Panc1 (cell line): ENCODE measurements around the gene THSD8. TPM values are rescaled to one million over a fixed set of nuclear protein-coding genes. Genes with fewer than 3 reads are reported as not detected.

Experiments
- ATAC-seq: fragments of 200-7000 bp; cut with Tn5 transposase; 2 replicates; pipeline ENCODE4 v1.9.1; 2020; ENCODE audit warnings: mild to moderate bottlenecking, moderate library complexity
- BruUV-seq: library from RNA; stranded (reverse); fragments of 400-500 nt; replicated peaks from 2 replicates; lab custom pipeline; 2021; lab: Mats Ljungman, UMichigan
- CTCF ChIA-PET: fragments of 300-600 bp; sonication (Branson Sonifier 250); formaldehyde crosslinking; loops from one replicate; lab custom pipeline; 2022; ENCODE audit warnings: antibody characterized with exemption; lab: Charles Lee
- POLR2A ChIA-PET: fragments of 300-600 bp; sonication (Branson Sonifier 250); formaldehyde crosslinking; loops from one replicate; lab custom pipeline; 2022; ENCODE audit warnings: antibody characterized with exemption; lab: Charles Lee
- DNase-seq: peaks from one replicate; pipeline ENCODE4 v3.0.0-alpha.2; 2010; ENCODE audit warnings: low read depth, low spot score
- H3K27ac ChIP-seq: 2 replicates; pipeline ENCODE4 v1.5.1; 2011; ENCODE audit warnings: mild to moderate bottlenecking, low read length, inconsistent platforms
- H3K27me3 ChIP-seq: fragments of 200-500 bp; sonication (Bioruptor generic); 2 replicates; pipeline ENCODE4 v1.6.0; 2014; ENCODE audit warnings: low read length, inconsistent platforms; ENCODE audit not compliant: control insufficient read depth, insufficient read depth
- H3K36me3 ChIP-seq: fragments of 200-500 bp; sonication (Bioruptor generic); 2 replicates; pipeline ENCODE4 v1.5.1; 2014; ENCODE audit warnings: inconsistent platforms, mild to moderate bottlenecking, low read length, moderate library complexity; ENCODE audit not compliant: control insufficient read depth, insufficient read depth
- H3K4me1 ChIP-seq: 2 replicates; pipeline ENCODE4 v1.5.1; 2011; ENCODE audit warnings: inconsistent platforms, mild to moderate bottlenecking, low read length, moderate library complexity; ENCODE audit not compliant: control insufficient read depth, insufficient read depth
- H3K4me3 ChIP-seq, 2 experiments: 2 replicates each; pipeline ENCODE4 v1.5.1; 2011 to 2012; ENCODE audit warnings: low read depth in 2 of 2, low read length in 2 of 2, mild to moderate bottlenecking in 2 of 2, inconsistent platforms in 1 of 2, moderate library complexity in 1 of 2
- H3K9me3 ChIP-seq: fragments of 200-500 bp; sonication (Bioruptor generic); 2 replicates; pipeline ENCODE4 v1.5.1; 2014; ENCODE audit warnings: low read depth, mild to moderate bottlenecking, inconsistent platforms, low read length, moderate library complexity; ENCODE audit not compliant: control insufficient read depth, insufficient read depth
- CTCF ChIP-seq: fragments of 450-650 bp; IDR thresholded peaks from 2 replicates; pipeline ENCODE4 v1.5.1; 2017; ENCODE audit warnings: mild to moderate bottlenecking
- POLR2AphosphoS5 ChIP-seq: IDR thresholded peaks from 2 replicates; pipeline ENCODE4 v1.6.1; 2012; ENCODE audit warnings: mild to moderate bottlenecking, low read depth, low read length, moderate library complexity
- REST ChIP-seq, 2 experiments: IDR thresholded peaks; 2 replicates each; pipeline ENCODE4 v1.6.1; 2011 to 2012; ENCODE audit warnings: low read depth in 2 of 2, control low read depth in 1 of 2, low read length in 1 of 2, mild to moderate bottlenecking in 1 of 2, moderate library complexity in 1 of 2; ENCODE audit not compliant: insufficient read depth in 1 of 2
- SIN3A ChIP-seq: IDR thresholded peaks from 2 replicates; pipeline ENCODE4 v1.6.1; 2012; ENCODE audit warnings: low read depth, mild to moderate bottlenecking, low read length, moderate library complexity, borderline replicate concordance; ENCODE audit not compliant: insufficient read depth
- TCF7L2 ChIP-seq: IDR thresholded peaks from 2 replicates; pipeline ENCODE4 v1.6.1; 2011; ENCODE audit warnings: mild to moderate bottlenecking, low read depth, low read length, inconsistent platforms
- in situ Hi-C: cut with HindIII; loops from 2 replicates; pipeline ENCODE4 v1.10.0; 2016; ENCODE audit warnings: low sequenced_read_pairs, low pct_unique_long_range_greater_than_20kb
- intact Hi-C: fragments of 100-400 bp; cut with micrococcal nuclease; formaldehyde crosslinking; loops from one replicate; pipeline ENCODE4 v1.10.0; 2022; ENCODE audit not compliant: unreplicated experiment
- total RNA-seq: library from RNA; stranded (reverse); gene quantifications from one replicate; pipeline ENCODE4 v1.2.1, GENCODE V29; 2021; ENCODE audit not compliant: unreplicated experiment

THSD8 gene
- total RNA-seq, 1 experiment from 2014 or later = 24.8 TPM

- DNase-seq (no peak), ATAC-seq (no peak)
- peak overlapping the region; percentile 75 to 79 for H3K4me3 ChIP-seq
- ChIA-PET POLR2A (interaction anchor here (0.7 to 2.8 kb wide), 4 partner anchors 9 to 363 kb away, joined by 3 to 16 read pairs (median 4); no protein-coding TSS in a partner anchor), CTCF (interaction anchor here (1.1 to 1.7 kb wide), 2 partner anchors 15 to 27 kb away, joined by 4 to 5 read pairs; no protein-coding TSS in a partner anchor)
- in situ Hi-C loops (no loop called here), intact Hi-C loops (no loop called here)
- TF ChIP-seq CTCF (no peak), SIN3A (peak; percentile 38; the same call in 1 of the 2 replicates), TCF7L2 (peak; percentile 69; the same call in 1 of the 2 replicates)
- peak overlapping the region; percentile 87 for H3K27ac ChIP-seq
- H3K36me3 ChIP-seq = peaks cover 2% of the 10 kb centered on the region
- TSS peak; percentile 90 for BruUV-seq
- no peaks in the 10 kb centered on the region for H3K27me3 ChIP-seq
- peaks cover 33% of the 10 kb centered on the region for H3K4me1 ChIP-seq
- H3K9me3 ChIP-seq = no peaks in the 10 kb centered on the region
Observed at GRCh38 chr19:12792051-12792852, 9.6 kb upstream of the THSD8 start.

- Histone ChIP-seq H3K27me3 (no peaks in the 10 kb centered on the region), H3K27ac (peak overlapping the region; percentile 87), H3K4me1 (peaks cover 27% of the 10 kb centered on the region), H3K9me3 (no peaks in the 10 kb centered on the region), H3K36me3 (peaks cover 2% of the 10 kb centered on the region), H3K4me3 (peak overlapping the region; percentile 75 to 79)
- in situ Hi-C loops (no loop called here), intact Hi-C loops (no loop called here)
- ChIA-PET CTCF (interaction anchor here (0.9 to 1.7 kb wide), 3 partner anchors 15 to 43 kb away, joined by 3 to 5 read pairs (median 4); no protein-coding TSS in a partner anchor), POLR2A (interaction anchor here (1.4 to 2.8 kb wide), 2 partner anchors 15 to 27 kb away, joined by 5 to 16 read pairs; no protein-coding TSS in a partner anchor)
- BruUV-seq = TSS peak; percentile 81
- TF ChIP-seq POLR2AphosphoS5 = no peak
- TF ChIP-seq TCF7L2 = no peak
- no peak for TF ChIP-seq REST (IDR thresholded peaks at IDR 0.05; ENCODE audit: insufficient read depth in 1 of 2, low read depth in 2 of 2, low read length in 1 of 2)
- DNase-seq (no peak), ATAC-seq (no peak)
Observed at GRCh38 chr19:12792853-12793289, 9.0 kb upstream of the THSD8 start.
